Astrocyte (in vitro differentiated cells and primary cell): ENCODE results near the gene KLHDC2. TPM values are rescaled to one million over a fixed set of nuclear protein-coding genes. Genes with fewer than 3 reads are reported as not detected.
A peak's percentile ranks its signal among the peaks of the same experiment; 100 is the strongest.
"Not testable (repeated sequence)": the region's sequence is repeated elsewhere in the genome, so short reads cannot be mapped to it uniquely, and the experiment has no call there.

Source experiments
- DNase-seq: peaks from one replicate; pipeline ENCODE4 v3.0.0-alpha.2; 2010; ENCODE audit warnings: low read depth
- FAIRE-seq: peaks from 2 replicates; lab custom pipeline; 2011; peaks lifted over from hg19 to GRCh38; lab: Jason Lieb, UNC
- H2AFZ ChIP-seq: 2 replicates; pipeline ENCODE4 v1.6.0; 2012; ENCODE audit warnings: low read depth, low read length, inconsistent platforms
- H3K27ac ChIP-seq: 2 replicates; pipeline ENCODE4 v1.5.1; 2011; ENCODE audit warnings: low read depth, low read length, inconsistent platforms
- H3K27me3 ChIP-seq: 2 replicates; pipeline ENCODE4 v1.6.0; 2011; ENCODE audit warnings: low read length, inconsistent platforms; ENCODE audit not compliant: insufficient read depth
- H3K36me3 ChIP-seq: 2 replicates; pipeline ENCODE4 v1.5.1; 2011; ENCODE audit warnings: low read length, inconsistent platforms; ENCODE audit not compliant: insufficient read depth
- H3K4me1 ChIP-seq: 2 replicates; pipeline ENCODE4 v1.5.1; 2011; ENCODE audit warnings: low read length, inconsistent platforms; ENCODE audit not compliant: insufficient read depth
- H3K4me2 ChIP-seq: 2 replicates; pipeline ENCODE4 v1.6.0; 2012; ENCODE audit warnings: low read length, inconsistent platforms
- H3K4me3 ChIP-seq: 2 replicates; pipeline ENCODE4 v1.5.1; 2011; ENCODE audit warnings: low read depth, mild to moderate bottlenecking, low read length, inconsistent platforms; ENCODE audit not compliant: insufficient read depth
- H3K79me2 ChIP-seq: 2 replicates; pipeline ENCODE4 v1.6.0; 2012; ENCODE audit warnings: mild to moderate bottlenecking, low read length, inconsistent platforms; ENCODE audit not compliant: insufficient read depth
- H3K9ac ChIP-seq: 2 replicates; pipeline ENCODE4 v1.6.0; 2012; ENCODE audit warnings: mild to moderate bottlenecking, low read length, inconsistent platforms
- H3K9me3 ChIP-seq: 2 replicates; pipeline ENCODE4 v1.5.1; 2012; ENCODE audit warnings: low read depth, mild to moderate bottlenecking, low read length, inconsistent platforms; ENCODE audit not compliant: insufficient read depth
- H4K20me1 ChIP-seq: 2 replicates; pipeline ENCODE4 v1.6.0; 2012; ENCODE audit warnings: low read length, inconsistent platforms; ENCODE audit not compliant: insufficient read depth
- H3K27ac Mint-ChIP-seq: one replicate; pipeline ENCODE4 v1.8.0; 2021; ENCODE audit warnings: mild to moderate bottlenecking, mixed read lengths; ENCODE audit not compliant: unreplicated experiment
- H3K27me3 Mint-ChIP-seq: one replicate; pipeline ENCODE4 v1.8.0; 2021; ENCODE audit warnings: low read depth, mixed read lengths; ENCODE audit not compliant: unreplicated experiment
- H3K36me3 Mint-ChIP-seq: one replicate; pipeline ENCODE4 v1.8.0; 2021; ENCODE audit warnings: low read depth, mixed read lengths; ENCODE audit not compliant: unreplicated experiment
- H3K4me1 Mint-ChIP-seq: one replicate; pipeline ENCODE4 v1.8.0; 2021; ENCODE audit warnings: low read depth, mixed read lengths; ENCODE audit not compliant: unreplicated experiment
- H3K4me3 Mint-ChIP-seq: one replicate; pipeline ENCODE4 v1.8.0; 2021; ENCODE audit warnings: mild to moderate bottlenecking, moderate library complexity, mixed read lengths; ENCODE audit not compliant: unreplicated experiment
- H3K9me3 Mint-ChIP-seq: one replicate; pipeline ENCODE4 v1.8.0; 2021; ENCODE audit warnings: mild to moderate bottlenecking, mixed read lengths; ENCODE audit not compliant: unreplicated experiment
- EZH2 ChIP-seq: IDR thresholded peaks from 2 replicates; pipeline ENCODE4 v1.6.1; 2012; ENCODE audit warnings: mild to moderate bottlenecking, low read length, inconsistent platforms; ENCODE audit not compliant: insufficient read depth
- total RNA-seq: library from RNA; stranded (reverse); gene quantifications from 2 replicates; pipeline ENCODE4 v1.2.1, GENCODE V29; 2021
- TF ChIP-seq, protein P1 (sequence below): IDR thresholded peaks from 2 replicates; pipeline ENCODE4 v1.5.1; 2011; ENCODE audit warnings: low read depth, mild to moderate bottlenecking, inconsistent platforms, low read length, moderate library complexity; ENCODE audit not compliant: insufficient read depth

Gene KLHDC2
- total RNA-seq, 1 donor from 2014 or later: 32.1 TPM

DNA sequence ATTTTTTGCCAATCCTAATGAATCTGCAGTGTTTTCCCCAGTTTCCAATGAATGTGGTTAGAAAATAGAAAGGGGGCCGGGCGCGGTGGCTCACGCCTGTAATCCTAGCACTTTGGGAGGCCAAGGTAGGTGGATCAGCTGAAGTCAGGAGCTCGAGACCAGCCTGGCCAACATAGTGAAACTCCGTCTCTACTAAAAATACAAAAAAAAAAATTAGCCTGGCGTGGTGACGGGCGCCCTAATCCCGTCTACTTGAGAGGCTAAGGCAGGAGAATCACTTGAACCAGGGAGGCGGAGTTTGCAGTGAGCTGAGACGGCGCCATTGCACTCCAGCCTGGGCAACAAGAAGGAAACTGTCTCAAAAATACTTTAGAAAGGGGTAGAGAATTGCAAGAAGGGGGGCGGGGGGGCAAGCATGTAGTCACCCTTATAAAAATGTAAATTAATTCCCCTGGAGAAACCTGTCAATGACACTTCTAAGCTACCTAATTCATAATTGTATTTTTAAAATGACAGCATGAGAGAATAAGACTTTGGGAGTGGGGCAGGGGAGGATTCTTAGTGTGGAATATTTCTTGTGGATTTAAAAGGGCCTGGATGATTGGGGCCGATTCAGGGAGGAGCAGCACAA is 1.7 kb downstream of the KLHDC2 start:
- TF ChIP-seq, protein P1, sequence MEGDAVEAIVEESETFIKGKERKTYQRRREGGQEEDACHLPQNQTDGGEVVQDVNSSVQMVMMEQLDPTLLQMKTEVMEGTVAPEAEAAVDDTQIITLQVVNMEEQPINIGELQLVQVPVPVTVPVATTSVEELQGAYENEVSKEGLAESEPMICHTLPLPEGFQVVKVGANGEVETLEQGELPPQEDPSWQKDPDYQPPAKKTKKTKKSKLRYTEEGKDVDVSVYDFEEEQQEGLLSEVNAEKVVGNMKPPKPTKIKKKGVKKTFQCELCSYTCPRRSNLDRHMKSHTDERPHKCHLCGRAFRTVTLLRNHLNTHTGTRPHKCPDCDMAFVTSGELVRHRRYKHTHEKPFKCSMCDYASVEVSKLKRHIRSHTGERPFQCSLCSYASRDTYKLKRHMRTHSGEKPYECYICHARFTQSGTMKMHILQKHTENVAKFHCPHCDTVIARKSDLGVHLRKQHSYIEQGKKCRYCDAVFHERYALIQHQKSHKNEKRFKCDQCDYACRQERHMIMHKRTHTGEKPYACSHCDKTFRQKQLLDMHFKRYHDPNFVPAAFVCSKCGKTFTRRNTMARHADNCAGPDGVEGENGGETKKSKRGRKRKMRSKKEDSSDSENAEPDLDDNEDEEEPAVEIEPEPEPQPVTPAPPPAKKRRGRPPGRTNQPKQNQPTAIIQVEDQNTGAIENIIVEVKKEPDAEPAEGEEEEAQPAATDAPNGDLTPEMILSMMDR: no peak
- no peak for TF ChIP-seq EZH2
- Histone ChIP-seq H2AFZ (no peak overlapping the region), H3K4me1 (peaks cover 29% of the 10 kb centered on the region), H3K4me3 (peak overlapping the region; percentile 95), H3K79me2 (peaks cover 37% of the 10 kb centered on the region), H3K36me3 (peaks cover 4% of the 10 kb centered on the region), H4K20me1 (peaks cover 22% of the 10 kb centered on the region), H3K9me3 (no peaks in the 10 kb centered on the region), H3K27me3 (no peaks in the 10 kb centered on the region), H3K9ac (peak overlapping the region; percentile 100), H3K4me2 (peak overlapping the region; percentile 96), H3K27ac (peak overlapping the region; percentile 96)
- DNase-seq (no peak), FAIRE-seq (no peak)
- H3K36me3 Mint-ChIP-seq: no peaks in the 10 kb centered on the region
- H3K4me1 Mint-ChIP-seq: peaks cover 14% of the 10 kb centered on the region
- H3K4me3 Mint-ChIP-seq: peak overlapping the region; percentile 98
- H3K27ac Mint-ChIP-seq: peak overlapping the region; percentile 99
- no peaks in the 10 kb centered on the region for H3K9me3 Mint-ChIP-seq
- no peaks in the 10 kb centered on the region for H3K27me3 Mint-ChIP-seq

DNA sequence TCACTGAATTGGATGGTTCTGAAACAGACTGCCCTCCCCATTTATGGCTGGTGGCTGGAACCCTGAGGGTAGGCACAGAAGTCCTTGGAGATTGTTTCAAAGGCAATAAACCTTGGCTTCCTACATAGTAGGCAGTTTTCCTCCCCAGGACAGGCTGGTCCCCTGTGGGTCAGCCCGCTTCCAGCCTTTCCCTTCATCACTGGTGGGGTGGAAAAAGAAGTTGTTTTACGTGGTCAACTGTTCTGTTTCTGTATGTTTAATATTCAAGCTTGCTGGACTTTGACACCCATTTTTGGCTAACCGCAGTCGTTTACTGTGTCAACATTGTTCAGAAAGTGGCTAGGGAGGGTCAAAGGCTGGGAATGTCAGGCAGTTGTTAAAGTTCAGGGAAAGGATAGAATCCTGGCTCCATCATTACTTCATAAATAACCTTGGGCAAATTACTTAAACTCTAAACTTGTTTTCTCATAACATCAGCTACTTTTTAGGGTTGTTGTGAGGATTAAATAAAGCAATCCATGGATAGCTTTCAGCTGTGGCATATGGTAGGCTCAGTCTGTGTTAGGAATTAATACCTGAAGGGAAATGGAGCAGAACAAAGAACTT is 2.4 kb downstream of the KLHDC2 start:
- Histone ChIP-seq H3K79me2 (peaks cover 37% of the 10 kb centered on the region), H3K27me3 (no peaks in the 10 kb centered on the region), H3K9me3 (no peaks in the 10 kb centered on the region), H2AFZ (no peak overlapping the region), H4K20me1 (peaks cover 22% of the 10 kb centered on the region), H3K4me1 (peaks cover 29% of the 10 kb centered on the region), H3K9ac (peak overlapping the region; percentile 100), H3K27ac (no peak overlapping the region), H3K4me2 (peak overlapping the region; percentile 96), H3K4me3 (peak overlapping the region; percentile 4), H3K36me3 (peaks cover 10% of the 10 kb centered on the region)
- FAIRE-seq (no peak), DNase-seq (peak; percentile 49)
- Mint-ChIP-seq H3K27ac (peak overlapping the region; percentile 99), H3K4me1 (peaks cover 14% of the 10 kb centered on the region), H3K9me3 (no peaks in the 10 kb centered on the region), H3K4me3 (peak overlapping the region; percentile 98), H3K36me3 (no peaks in the 10 kb centered on the region), H3K27me3 (no peaks in the 10 kb centered on the region)
- no peak for TF ChIP-seq EZH2
- TF ChIP-seq, protein P1: no peak

DNA sequence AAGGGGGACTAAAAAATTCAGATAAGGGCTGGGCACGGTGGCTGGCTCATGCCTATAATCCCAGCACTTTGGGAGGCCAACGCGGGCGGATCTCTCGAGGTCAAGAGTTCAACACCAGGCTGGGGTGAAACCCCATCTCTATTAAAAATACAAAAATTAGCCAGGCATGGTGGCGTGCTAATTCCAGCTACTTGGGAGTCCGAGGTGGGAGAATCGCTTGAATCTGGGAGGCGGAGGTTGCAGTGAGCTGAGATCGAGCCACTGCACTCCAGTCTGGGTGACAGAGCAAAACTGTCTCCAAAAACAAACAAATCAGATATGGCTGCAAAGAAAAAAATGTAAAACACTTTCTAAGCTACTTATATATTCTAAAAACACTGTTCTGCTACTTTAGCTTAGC is 3.7 kb downstream of the KLHDC2 start:
- Histone ChIP-seq H3K36me3 (peaks cover 17% of the 10 kb centered on the region), H3K4me1 (peaks cover 28% of the 10 kb centered on the region), H3K79me2 (peaks cover 37% of the 10 kb centered on the region), H4K20me1 (peaks cover 22% of the 10 kb centered on the region)
- H3K27me3 ChIP-seq, H3K27me3 Mint-ChIP-seq, DNase-seq, H3K4me2 ChIP-seq, H3K27ac Mint-ChIP-seq, H3K4me3 Mint-ChIP-seq, H3K9ac ChIP-seq, H3K9me3 Mint-ChIP-seq, H2AFZ ChIP-seq, H3K4me3 ChIP-seq, H3K36me3 Mint-ChIP-seq, H3K9me3 ChIP-seq, FAIRE-seq, H3K27ac ChIP-seq: not testable (repeated sequence)
- H3K4me1 Mint-ChIP-seq: peaks cover 17% of the 10 kb centered on the region
